CD1c-positive myeloid dendritic cell (primary cell): ENCODE results near the gene DRGX.

Source experiments
- DNase-seq: peaks from one replicate; pipeline ENCODE4 v3.0.0-alpha.2; 2016; ENCODE audit errors: extremely low spot score

Gene DRGX

GRCh38 chr10:49382226-49382625 is 13.7 kb downstream of the DRGX start:
- DNase-seq = no peak

- DNase-seq = no peak
These were observed 14.6 kb downstream of the DRGX start for GRCh38 chr10:49381111-49381900.

- DNase-seq = no peak
These were observed 16.1 kb downstream of the DRGX start for GRCh38 chr10:49379596-49380410.

GRCh38 chr10:49377256-49377655 is 18.6 kb downstream of the DRGX start:
- no peak for DNase-seq

- DNase-seq = no peak
These were observed 20.3 kb downstream of the DRGX start for GRCh38 chr10:49375611-49376010.

- no peak for DNase-seq
These were observed 21.1 kb downstream of the DRGX start for GRCh38 chr10:49374740-49375139.

- no peak for DNase-seq
These were observed 22.5 kb downstream of the DRGX start for GRCh38 chr10:49373361-49373760.

- DNase-seq = peak; percentile 62
These were observed 23.9 kb downstream of the DRGX start for GRCh38 chr10:49371967-49372366.

GRCh38 chr10:49370326-49371100 is 25.4 kb downstream of the DRGX start:
- no peak for DNase-seq

GRCh38 chr10:49369216-49370162 is 26.4 kb downstream of the DRGX start:
- peak; percentile 62 for DNase-seq

- DNase-seq = no peak
These were observed 27.6 kb downstream of the DRGX start for GRCh38 chr10:49368256-49368655.

GRCh38 chr10:49367600-49367999 is 28.3 kb downstream of the DRGX start:
- DNase-seq = no peak

- DNase-seq = no peak
These were observed 29.4 kb downstream of the DRGX start for GRCh38 chr10:49366460-49366859.

- no peak for DNase-seq
These were observed 30.0 kb downstream of the DRGX start for GRCh38 chr10:49365675-49366415.

- DNase-seq = no peak
These were observed 30.6 kb downstream of the DRGX start for GRCh38 chr10:49365275-49365674.

GRCh38 chr10:49364747-49365146 is 31.1 kb downstream of the DRGX start:
- DNase-seq = no peak

GRCh38 chr10:49364051-49364450 is 31.8 kb downstream of the DRGX start:
- no peak for DNase-seq

- DNase-seq = no peak
These were observed 32.4 kb downstream of the DRGX start for GRCh38 chr10:49363309-49364031.

- peak; percentile 96 for DNase-seq
These were observed 33.2 kb downstream of the DRGX start for GRCh38 chr10:49362596-49363260.
